Stimulated activated CD8-positive, alpha-beta memory T cell treated with anti-CD3 and anti-CD28 coated beads, Interleukin-12 subunit alpha, Interleukin-12 subunit beta, amount 100 ng/mL, for 4 hours (primary cell): Measurements from ENCODE around the gene MEX3D.
"Not testable (repeated sequence)": the region's sequence is repeated elsewhere in the genome, so short reads cannot be mapped to it uniquely, and the experiment has no call there.

Source experiments
- DNase-seq: peaks from one replicate; pipeline ENCODE4 v3.0.0-alpha.2; 2020; ENCODE audit warnings: low read depth

MEX3D gene

DNA sequence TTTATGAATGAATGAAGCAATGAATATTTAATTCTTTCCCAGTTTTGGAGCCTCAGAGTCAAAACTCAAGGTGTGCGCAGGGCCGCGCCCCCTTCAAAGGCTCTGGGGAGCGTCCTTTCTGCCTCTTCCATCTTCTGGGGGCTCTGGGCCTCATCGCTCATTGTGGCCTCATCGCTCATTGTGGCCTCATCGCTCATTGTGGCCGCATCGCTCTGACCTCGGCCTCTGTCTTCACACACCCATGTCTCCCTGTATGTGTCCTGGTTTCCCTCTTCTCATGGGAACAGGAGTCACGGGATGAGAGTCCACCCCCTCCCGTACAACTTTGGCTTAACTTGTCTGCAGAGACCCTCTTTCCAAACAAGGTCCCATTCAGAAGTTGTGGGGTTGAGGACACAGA, 3.2 kb upstream of the MEX3D start:
- no peak for DNase-seq

DNA sequence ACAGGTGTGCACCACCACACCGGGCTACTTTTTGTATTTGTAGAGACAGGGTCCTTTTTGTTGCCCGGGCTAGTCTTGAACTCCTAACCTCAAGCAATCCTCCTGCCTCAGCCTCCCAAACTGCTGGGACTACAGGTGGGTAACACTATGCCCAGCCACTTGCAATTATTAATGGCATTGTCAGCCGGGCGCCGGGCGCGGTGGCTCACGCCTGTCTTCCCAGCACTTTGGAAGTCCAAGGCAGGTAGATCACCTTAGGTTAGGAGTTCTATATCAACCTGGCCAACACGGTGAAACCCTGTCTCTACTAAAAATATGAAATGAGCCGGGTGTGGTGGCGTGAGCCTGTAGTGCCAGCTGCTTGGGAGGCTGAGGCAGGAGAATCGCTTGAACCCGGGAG, 2.7 kb upstream of the MEX3D start:
- DNase-seq: no peak

DNA sequence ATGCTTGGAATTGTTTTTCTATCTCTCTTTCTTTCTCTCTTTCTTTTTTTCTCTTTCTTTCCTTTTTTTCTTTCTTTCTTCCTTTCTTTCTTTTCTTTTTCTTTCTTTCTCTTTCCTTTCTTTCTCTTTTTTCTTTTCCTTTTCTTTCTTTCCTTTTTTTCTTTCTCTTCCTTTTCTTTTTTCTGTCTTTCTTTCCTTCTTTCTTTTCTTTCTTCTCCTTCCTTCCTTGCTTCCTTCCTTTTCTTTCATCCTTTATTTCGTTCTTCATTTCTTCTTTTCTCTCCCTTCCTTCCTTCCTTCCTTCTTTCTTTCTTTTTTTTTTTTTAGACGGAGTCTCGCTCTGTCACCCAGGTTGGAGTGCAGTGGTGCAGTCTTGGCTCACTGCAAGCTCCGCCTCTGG, 1.9 kb upstream of the MEX3D start:
- DNase-seq: no peak

DNA sequence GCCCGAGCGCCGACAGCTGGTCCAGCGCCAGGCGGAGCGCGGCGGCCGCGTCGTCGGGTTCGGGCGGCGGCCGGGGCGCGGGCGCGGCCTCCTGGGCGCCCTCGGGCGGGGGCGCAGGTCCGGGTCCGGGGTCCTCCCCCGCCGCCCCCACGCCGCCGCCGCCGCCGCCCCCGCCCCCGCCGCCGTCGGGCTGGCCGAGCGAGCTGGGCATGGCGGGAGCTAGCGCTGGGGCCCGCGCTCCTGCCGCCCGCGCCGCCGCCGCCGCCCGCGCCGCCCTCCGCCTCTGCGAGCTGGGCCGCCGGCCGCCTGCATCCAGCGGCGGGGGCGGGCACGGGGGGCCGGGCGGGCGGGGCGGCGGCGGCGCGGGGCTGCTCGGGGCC, 287 bp downstream of the MEX3D start:
- no peak for DNase-seq

DNA sequence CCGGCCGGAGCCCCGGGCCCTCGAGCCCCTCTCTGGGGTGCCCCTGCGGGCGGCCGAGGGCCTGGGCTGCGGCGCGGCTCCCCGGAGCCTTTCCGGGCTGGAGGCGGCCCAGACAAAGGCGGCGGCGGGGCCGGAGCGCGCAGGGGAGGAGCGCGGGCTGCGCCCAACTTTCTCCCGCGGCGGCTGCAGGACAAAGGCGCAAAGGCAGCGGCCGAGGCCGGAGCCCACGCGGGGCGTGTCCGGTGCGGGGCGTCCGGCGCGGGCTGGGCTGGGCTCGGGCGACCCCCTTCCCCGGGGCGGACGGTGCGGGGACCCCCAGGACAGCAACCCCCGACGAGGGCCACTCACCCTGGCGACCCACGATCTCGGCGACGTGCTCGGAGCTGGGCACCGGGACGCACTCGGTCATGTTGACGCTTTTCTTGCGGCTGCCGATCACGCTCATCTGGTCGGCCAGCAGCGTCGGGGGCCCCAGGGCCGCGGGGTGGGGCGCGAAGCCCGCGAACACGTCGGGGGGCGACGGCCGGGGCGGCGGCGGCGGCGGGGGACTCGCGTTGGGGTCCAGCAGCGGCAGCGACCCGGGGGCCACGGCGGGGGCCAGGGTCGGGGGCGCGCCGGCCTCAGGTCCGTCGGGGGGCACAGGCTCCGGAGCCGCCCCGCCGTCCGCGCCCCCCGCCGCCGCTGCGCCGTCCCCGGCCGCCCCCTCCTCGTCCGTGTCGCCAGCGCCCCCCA, 843 bp downstream of the MEX3D start:
- DNase-seq: no peak

DNA sequence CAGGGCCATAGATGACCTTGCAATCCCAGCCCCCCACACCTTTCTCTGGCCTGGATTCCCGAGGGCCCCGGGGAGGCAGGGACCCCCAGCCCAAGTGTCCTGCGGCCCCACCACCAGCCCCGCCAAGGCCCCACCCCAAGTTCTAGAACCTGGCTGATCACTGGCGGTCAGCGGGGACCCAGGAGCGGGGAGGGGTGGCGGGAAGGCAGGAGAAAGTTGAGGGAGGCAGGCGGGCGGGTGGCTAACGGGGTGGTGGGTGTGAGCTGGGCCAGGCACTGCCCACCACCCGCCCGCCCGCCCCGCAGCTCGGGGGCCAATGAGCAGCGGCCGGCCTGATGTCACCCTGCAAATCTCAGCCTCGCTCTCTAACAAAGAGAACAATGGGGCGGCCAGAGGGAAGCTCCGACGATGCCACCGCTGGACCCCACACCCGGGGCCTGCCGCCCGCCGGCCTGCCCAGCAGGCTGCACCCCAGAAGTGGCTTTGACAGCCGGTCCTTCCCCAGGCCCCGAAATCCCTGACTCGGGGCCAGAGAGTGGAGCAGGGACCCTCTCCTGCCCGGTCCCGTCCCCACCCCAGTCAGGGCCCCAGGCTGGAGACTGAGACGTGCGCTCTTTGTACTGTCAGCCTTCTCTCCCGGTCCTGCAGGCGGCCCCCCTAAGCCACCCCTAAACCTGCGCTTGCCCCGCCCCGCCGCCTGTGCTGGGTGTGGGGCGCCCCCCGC, 1.6 kb downstream of the MEX3D start:
- DNase-seq: no peak

DNA sequence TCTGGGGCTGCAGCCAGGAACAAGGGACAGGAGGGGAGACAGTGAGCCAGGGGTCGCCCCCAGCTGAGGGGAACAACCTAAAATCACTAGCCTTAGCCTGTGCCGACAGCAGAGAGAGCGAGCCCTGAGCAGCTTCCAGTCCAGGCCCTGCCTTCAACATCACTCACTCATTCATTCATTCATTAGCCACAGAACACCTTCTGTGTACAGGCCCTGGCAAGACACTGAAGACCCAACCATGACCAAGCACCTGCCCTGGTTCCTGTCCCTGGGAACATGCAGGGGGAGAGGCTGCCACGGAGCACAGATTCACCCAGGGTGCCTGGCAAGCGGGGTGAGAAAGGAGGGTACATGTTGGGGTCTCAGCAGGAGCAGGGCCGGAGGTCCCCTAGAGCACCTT, 4.9 kb downstream of the MEX3D start:
- no peak for DNase-seq

DNA sequence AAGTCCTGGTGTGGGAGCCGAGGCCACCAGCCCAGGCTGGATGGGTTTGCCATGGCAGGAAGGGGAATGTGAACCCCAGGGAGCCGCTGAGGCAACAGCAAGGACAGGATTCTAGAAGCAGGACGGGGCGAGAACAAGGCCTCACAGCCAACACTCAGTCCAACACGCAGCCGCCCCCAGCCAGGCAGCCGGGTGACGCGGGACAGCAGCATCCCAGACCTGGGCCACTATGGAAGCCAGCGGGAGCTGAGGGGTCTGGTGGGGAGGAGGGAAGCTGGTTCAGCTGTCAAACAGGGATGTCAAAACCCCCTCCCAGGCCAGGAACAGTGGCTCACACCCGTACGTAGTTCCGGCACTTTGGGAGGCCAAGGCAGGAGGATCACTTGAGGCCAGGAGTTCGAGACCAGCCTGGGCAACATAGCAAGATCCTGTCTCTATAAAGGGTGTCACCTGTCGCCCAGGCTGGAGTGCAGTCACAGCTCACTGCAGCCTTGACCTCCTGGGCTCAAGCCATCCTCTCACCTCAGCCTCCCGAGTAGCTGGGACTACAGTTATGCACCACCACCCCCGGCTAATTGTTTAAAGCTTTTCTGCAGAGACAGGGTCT, 6.8 kb downstream of the MEX3D start:
- DNase-seq: no peak

DNA sequence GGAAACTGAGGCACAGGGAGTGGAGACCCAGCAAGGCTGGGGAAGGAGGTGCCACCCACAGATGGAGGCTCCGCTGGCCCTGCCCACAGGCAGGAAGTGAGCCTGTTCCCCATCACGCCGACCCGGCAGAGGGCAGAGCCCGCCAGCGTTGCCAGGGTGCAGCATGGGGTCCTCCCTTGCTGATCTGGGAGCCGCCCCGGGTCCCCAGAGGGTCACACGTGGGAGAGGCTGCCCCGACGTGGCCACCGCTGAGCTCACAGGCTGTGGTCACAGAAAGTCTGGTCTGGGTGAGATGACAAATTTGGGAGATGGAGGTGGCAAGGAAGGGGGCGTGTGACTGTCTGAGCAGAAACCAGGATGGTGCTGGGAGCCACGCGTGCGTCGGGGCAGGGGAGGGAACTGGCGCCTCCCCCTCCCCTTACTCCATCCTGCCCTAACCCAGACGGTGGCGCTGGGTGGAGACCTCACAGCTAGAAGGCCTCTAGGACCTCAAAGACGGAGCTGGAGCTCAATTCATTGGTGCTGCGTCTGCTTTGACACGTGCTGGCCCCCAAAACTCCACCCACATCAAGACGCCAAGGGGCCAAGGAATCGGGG, 7.7 kb downstream of the MEX3D start:
- no peak for DNase-seq

DNA sequence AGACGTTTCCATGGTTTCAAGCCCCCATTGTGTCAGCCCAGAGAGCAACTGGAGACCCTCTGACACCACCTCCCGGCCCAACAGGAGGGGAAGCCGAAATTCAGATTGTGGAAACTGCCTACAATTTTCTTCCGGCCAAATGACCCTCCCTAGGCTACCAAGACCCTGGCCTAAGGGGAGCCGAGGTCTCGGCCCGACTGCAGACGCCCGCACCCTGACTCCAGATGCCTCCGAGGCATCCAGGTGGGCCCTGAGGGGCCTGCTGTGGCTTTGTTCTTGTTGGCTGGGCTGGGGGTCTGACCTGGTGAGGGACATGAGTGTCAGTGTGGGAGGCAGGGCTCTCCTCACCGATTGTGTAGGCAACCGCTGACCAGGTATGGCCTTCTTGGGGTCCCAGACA, 9.6 kb downstream of the MEX3D start:
- DNase-seq: no peak

DNA sequence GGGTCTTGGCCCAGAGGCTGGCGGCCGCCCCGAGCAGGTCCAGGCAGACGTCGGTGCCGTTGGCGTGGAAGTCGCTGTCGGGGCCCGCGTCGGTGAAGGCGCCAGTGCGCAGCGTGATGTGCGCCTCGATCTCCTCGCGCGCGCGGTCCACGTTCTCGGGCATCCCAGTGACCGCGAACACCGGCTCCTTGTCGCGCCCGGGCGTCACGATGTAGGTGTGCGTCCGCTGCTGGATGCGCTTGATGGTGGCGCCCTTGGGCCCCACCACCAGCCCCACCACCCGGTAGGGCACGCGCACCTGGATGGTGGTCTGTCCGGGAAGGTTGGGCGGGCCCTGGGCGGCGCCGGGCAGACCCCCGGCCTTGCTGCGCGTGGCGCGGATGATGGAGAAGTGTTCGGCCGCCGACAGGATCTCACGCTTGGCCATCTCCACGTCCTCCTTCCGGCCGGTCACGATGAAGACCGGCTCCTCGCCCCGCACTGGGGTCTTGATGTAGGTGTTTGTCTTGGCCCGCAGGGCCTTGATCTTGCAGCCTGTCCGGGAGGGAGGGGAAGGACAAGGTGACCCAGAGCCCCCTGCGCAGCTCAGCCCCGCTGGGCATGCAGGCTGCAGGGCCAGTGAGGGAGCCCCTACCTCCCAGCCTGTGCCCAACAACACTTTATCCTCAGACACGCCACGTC, 11.6 kb downstream of the MEX3D start:
- no peak for DNase-seq

DNA sequence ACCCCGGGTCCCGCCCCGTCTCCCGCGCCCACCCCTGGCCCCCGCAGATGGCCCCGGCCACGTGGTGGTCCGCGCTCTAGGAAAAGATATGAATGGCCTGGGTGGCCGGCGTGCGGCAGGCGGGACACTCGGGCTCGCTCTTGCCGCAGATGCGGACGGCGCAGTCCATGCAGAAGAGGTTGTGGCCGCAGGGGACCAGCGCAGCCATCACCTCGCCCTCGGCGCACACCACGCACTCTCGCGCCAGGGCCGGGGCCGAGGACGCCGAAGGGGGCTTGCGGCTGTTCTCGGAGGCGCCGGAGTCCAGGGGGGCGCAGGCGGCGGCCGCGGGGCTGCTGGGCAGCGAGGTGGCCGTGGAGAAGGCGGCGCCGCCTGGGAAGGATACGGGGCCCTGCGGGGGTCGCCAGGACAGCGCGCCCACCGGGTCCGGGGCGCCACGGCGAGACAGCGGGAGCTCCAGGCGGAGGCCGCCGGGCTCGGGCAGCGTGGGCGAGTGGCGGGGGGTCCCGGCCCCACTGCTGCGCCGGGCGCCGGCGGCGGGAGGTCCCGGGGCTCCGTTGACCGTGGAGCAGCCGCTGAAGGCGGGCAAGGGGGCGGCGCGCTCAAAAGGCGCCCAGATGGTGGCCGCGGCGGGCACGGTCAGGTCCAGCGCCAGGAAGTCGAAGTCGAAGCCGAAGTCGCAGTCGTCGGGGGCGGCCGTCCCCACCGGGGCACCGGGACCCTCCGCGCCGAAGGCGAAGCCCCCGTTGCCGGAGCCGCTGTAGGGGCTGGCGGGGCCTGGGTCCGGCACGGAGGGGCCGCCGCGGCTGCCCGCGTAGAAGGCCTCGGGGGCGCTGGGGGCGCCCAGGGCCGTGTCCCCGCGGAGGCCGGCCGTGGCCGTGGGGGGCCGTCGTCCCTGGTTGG, 12.4 kb downstream of the MEX3D start:
- DNase-seq: no peak

DNA sequence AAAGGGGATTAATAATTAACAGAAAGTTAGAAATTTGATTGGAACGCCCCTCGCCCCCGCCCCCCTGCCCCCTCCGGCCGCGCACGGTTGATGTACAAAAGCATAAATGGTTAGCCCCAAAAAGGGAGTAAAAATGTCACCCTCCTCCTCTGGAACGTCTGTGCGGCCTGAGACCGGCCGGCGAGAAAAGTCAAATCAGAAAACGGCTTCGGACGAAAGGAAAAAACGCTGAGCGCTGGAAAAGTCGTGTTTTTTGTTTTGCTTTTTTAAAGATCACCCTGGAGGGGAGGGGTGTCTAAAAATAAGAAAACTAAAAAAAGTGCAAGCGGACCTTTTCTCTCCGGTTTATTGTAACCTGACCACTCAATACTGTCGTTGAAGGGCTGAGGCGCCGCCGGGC, 13.2 kb downstream of the MEX3D start:
- DNase-seq: no peak

DNA sequence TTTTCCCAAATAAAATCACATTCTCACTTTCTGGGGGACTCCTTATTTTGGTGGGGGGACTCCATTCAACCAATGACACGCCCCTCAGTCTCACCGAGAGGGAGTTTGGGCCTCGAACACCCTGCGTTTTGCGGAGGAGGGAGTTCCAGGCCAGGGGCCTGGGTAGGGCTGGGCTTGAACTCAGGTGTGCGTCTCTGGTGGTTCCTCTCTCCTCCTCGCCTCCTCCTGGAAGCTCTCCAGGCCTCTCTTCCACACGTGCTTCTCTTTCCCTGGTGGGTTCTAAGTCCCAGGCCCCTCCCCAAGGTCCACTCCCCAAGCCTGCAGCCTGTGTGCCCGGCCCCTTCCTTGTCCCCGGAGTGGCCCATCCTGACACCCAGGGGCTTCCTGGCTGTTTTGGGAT, 14.7 kb downstream of the MEX3D start:
- DNase-seq: no peak

DNA sequence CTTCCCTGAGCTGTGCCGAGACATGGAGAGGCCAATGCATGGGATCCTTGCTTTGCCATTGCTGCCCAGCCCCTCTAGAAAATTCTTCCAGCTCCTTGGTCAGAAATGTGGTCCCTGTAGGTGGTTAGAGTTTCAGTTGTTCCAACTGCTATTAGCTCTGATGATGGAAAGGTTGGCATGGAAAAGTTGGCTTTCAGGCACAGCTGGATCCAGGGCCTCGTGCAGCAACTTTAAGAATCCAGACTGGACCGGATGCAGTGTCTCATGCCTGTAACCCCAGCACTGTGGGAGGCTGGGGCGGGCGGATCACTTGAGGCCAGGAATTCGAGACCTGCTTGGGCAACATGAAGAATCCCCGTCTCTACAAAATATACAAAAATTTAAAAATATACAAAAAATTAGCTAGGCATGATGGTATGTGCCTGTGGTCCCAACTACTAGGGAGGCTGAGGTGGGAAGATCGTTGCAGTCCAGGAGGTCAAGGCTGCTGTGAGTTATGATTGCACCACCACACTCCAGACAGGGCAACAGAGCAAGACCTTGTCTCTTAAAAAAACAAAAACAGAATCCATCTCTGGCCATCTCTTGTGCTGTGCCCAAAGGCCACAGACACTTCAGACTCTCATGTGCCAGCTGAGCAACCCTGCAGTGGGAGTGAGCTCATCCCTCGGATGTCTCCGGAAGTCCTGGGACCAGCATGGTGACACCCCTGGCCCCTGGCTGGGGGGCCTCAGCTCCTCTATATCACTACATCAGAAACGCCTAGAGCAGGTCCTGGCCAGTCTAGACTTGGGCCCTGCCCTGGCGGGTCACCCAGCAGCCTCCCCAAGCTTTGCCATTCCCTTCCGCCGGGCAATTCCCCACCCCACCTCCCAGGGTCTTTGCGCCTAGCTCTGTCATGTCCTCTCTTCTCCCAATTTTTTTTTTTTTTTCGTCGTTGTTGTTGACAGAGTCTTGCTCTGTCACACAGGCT, 16.8 kb downstream of the MEX3D start:
- DNase-seq: no peak

DNA sequence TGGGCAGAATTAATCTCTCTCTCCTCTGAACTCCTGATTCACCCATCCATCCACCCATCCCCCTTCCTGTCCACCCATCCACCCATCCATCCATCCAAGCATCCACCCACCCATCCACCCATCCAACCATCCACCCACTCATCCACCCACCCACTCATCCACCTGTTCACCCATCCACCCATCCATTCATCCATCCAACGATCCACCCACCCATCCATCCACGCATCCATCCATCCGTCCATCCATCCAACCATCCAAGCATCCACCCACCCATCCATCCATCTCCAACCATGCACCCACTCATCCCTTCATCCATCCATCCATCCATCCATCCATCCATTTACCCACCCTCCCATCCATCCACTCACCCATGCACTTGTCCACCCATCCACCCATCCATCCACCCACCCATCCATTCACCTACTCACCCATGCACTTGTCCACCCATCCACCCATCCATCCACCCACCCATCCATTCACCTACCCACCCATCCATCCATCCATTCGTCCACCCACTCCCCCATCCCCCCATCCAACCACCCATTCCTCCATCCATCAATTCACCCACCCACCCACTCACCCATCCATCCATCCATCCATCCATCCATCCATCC, 18.7 kb downstream of the MEX3D start:
- DNase-seq: no peak

DNA sequence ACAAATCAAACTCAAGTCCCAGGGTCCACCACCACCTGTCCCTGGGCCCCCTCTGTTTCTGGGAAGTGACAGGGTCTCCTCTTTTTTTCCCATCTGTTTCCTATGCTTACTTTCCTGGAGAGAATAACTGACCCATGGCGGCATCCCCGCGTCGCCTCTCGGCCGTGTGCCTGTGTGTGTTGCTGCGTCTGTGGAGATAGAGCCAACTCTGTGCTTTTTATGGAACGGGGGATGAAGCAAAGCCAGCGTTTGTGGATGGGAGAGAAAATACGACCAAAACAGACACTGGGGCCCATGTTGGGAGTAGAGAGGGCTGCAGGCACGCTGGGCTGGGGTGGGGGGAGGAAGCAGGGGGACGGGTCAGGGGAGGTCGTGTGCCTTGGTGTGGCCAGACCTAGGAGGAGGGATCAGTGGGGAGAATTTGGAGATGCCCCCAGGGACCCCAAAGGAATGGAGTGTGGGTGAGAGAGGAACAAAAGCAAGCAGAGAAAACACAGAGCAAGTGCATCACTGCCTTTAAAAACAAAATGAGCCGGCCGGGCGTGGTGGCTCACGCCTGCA, 27.7 kb downstream of the MEX3D start:
- no peak for DNase-seq

DNA sequence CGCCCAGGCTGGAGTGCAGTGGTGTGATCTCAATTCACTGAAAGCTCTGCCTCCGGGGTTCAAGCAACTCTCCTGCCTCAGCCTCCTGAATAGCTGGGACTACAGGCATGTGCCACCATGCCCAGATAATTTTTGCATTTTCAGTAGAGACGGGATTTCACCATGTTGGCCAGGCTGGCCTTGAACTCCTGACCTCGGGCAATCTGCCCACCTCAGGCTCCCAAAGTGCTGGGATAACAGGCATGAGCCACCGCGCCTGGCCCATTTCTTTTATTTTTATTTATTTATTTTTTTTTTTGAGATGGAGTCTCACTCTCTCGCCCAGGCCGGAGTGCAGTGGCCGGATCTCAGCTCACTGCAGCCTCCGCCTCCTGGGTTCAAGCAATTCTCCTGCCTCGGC, 28.4 kb downstream of the MEX3D start:
- DNase-seq: not testable (repeated sequence)

DNA sequence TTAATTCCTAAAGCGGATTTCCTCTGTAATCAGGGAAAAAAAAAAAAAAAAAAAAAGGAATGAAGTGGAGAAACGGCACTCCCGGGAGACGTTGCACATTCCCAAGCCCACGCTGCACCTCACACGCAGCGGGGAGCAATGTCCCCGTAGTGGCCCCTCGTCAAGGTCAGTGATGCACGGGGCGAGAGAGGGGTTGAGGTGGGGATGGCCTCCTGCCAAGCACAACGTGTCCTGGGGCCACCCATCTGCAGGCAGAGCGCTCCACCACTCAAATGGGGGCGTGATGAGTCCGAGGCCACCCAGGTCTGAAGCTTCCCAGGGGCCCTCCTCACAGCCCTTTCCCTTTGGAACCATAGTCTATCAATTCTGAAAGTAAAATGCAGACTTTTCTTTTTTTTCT, 29.1 kb downstream of the MEX3D start:
- DNase-seq: no peak
